Measurements from ENCODE around the gene MED15.
"Not testable (repeated sequence)": the region's sequence is repeated elsewhere in the genome, so short reads cannot be mapped to it uniquely, and the experiment has no call there.

Gene MED15

DNA sequence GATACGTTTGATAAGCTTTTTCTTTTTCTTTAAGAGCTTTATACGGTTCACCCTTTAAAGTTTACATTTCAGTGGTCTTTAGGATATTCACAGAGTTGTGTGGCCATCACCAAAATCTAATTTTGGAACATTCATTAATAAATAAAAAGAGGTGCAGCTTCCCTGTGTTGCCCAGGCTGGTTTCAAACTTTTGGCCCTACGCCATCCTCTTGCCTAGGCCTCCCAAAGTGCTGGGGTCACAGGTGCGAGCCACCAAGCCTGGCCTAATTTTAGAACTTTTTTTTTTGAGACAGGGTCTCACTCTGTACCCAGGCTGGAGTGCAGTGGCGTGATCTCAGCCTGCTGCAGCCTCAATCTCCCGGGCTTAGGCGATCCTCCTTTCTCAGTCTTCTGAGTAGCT lies 30.6 kb downstream of the MED15 start:
- no peak for DNase-seq
- no peak for TF ChIP-seq CTCF (IDR thresholded peaks at IDR 0.05; ENCODE audit: low read depth, low read length, missing control alignments)
- Histone ChIP-seq H3K27ac (no peak overlapping the region), H3K4me3 (ENCODE audit: low read depth, low read length) (no peak overlapping the region), H3K27me3 (replicated peaks) (no peaks in the 10 kb centered on the region), H3K36me3 (replicated peaks) (peaks cover 58% of the 10 kb centered on the region)
- in situ Hi-C loops (cut with HindIII; ENCODE audit: low pct_ligation_motif_present, low sequenced_read_pairs), result no loop called here

- DNase-seq; H3K27me3 ChIP-seq (replicated peaks); in situ Hi-C loops (cut with HindIII; ENCODE audit: low pct_ligation_motif_present, low sequenced_read_pairs); H3K4me3 ChIP-seq (ENCODE audit: low read depth, low read length); H3K27ac ChIP-seq: not testable (repeated sequence)
- H3K36me3 ChIP-seq (replicated peaks), result peaks cover 58% of the 10 kb centered on the region
Measured at GRCh38 chr22:20538875-20539274, 31.5 kb downstream of the MED15 start.

DNA sequence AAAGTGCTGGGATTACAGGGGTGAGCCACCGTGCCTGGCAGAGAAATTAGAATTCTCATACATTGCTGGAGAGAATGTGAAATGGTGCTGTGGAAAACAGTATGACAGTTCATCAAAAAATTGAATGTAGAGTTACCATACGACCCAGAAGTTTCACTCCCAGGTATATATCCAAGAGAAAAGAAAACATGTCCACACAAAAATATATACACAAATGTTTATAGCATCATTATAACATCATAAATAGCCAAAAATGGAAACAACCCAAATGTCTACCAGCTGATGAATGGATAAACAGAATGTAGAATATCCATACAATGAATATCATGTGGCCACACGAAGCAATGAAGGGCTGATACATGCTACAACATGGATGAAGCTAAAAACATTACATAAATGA lies 34.6 kb downstream of the MED15 start:
- peaks cover 64% of the 10 kb centered on the region for H3K36me3 ChIP-seq (replicated peaks)
- DNase-seq, result no peak
- H3K27me3 ChIP-seq (replicated peaks), result no peaks in the 10 kb centered on the region
- H3K27ac ChIP-seq, result no peak overlapping the region
- no peak overlapping the region for H3K4me3 ChIP-seq (ENCODE audit: low read depth, low read length)
- in situ Hi-C loops (cut with HindIII; ENCODE audit: low pct_ligation_motif_present, low sequenced_read_pairs), result no loop called here
- no peak for TF ChIP-seq CTCF (IDR thresholded peaks at IDR 0.05; ENCODE audit: low read depth, low read length, missing control alignments)

DNA sequence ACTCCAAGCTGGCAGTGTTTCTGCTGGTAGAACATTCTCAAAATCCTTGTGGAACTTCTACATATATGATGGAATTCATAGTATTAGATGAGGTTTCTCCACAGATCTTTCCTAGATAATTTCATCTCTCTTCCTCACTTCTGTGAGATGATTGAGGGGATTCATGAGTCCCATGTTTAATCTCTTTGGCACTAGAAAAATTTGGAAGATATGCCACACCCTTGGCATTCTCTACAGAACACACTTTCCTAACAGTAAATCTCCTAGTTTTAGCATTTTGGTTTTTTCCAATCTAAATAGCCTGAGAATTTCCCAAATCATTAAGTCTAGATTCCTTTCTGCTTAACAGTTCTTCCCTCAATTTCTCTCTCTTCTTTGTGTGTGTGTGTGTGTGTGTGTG lies 35.3 kb downstream of the MED15 start:
- no peak for TF ChIP-seq CTCF (IDR thresholded peaks at IDR 0.05; ENCODE audit: low read depth, low read length, missing control alignments)
- Histone ChIP-seq H3K4me3 (ENCODE audit: low read depth, low read length) (no peak overlapping the region), H3K36me3 (replicated peaks) (peaks cover 57% of the 10 kb centered on the region), H3K27me3 (replicated peaks) (no peaks in the 10 kb centered on the region), H3K27ac (no peak overlapping the region)
- DNase-seq, result no peak
- in situ Hi-C loops (cut with HindIII; ENCODE audit: low pct_ligation_motif_present, low sequenced_read_pairs), result no loop called here

GRCh38 chr22:20545318-20545634 lies 37.9 kb downstream of the MED15 start:
- H3K27ac ChIP-seq; H3K27me3 ChIP-seq (replicated peaks); DNase-seq; in situ Hi-C loops (cut with HindIII; ENCODE audit: low pct_ligation_motif_present, low sequenced_read_pairs); H3K4me3 ChIP-seq (ENCODE audit: low read depth, low read length): not testable (repeated sequence)
- peaks cover 34% of the 10 kb centered on the region for H3K36me3 ChIP-seq (replicated peaks)

DNA sequence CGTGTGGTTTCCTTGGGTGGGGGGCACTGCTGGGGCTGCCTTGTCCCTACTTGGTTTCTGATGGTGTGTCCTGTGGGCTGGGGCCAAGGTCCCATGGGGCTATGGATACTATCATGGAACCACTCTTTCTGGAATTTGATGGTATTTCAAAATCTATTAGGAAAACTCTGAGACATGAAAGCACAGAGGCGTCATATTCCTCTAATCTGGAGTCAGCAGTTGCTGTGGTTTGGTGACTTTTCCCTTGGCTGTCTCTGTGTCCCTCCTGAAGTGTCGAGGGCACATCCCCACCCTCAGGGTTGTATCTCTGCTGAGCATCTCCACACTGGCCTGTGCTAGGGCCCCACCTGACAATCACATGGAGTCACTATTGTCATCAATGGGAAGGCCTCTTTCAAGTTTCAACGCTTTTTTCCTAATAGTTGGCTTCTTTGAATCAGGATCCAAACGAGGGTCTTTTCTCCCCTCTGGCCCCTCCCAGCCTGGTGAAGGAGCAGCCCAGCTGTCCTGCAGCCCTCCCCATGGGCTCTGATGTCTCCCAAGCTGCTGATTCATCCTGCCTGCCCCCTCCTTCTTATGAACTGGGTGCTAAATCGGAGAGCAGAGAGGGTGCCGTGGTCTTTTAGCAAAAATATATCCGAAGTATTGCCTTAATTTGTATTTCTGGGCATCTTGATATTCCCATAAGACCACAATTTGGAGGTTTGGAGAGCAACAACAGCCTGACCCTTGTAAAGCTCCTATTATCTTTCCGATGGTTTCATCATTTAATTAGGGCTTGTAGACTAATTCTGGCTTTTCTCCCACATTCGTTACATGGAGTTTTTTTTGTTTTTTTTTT lies 38.5 kb downstream of the MED15 start:
- H3K36me3 ChIP-seq (replicated peaks), result peaks cover 30% of the 10 kb centered on the region
- in situ Hi-C loops (cut with HindIII; ENCODE audit: low pct_ligation_motif_present, low sequenced_read_pairs), result no loop called here
- H3K27ac ChIP-seq, result peak overlapping the region; percentile 1
- no peaks in the 10 kb centered on the region for H3K27me3 ChIP-seq (replicated peaks)
- DNase-seq, result no peak
- TF ChIP-seq CTCF (IDR thresholded peaks at IDR 0.05; ENCODE audit: low read depth, low read length, missing control alignments), result no peak
- no peak overlapping the region for H3K4me3 ChIP-seq (ENCODE audit: low read depth, low read length)

DNA sequence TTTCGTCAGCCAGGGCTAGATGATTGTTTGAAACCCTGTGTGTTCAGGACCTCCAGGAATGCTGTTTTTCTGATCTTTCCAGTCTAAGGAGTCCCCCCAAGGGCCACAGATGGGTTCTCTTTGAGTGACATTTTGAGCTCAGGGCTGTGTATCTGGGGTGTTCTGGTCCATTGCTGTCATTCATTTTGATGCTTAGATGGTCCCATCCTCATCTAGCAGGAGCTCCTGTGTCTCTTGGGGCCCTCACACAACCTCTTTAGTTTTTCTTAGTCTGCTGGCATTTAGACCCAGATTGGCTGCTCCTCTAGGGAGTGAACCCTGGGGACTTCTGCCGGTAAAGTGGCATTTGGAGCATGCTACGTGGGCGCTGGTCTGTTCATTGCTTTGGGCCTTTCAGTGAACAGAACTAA lies 39.1 kb downstream of the MED15 start:
- no peak for DNase-seq
- H3K36me3 ChIP-seq (replicated peaks), result peaks cover 30% of the 10 kb centered on the region
- H3K27me3 ChIP-seq (replicated peaks), result no peaks in the 10 kb centered on the region
- TF ChIP-seq CTCF (IDR thresholded peaks at IDR 0.05; ENCODE audit: low read depth, low read length, missing control alignments), result no peak
- in situ Hi-C loops (cut with HindIII; ENCODE audit: low pct_ligation_motif_present, low sequenced_read_pairs), result no loop called here
- no peak overlapping the region for H3K4me3 ChIP-seq (ENCODE audit: low read depth, low read length)
- H3K27ac ChIP-seq, result peak overlapping the region; percentile 7

All from brain microvascular endothelial cell (primary cell).